RWPE2 (cell line): ENCODE data around the gene AGFG1.
A peak's percentile ranks its signal among the peaks of the same experiment; 100 is the strongest.

Experiments
- ATAC-seq: fragments of 200-7000 bp; cut with Tn5 transposase; 3 replicates; pipeline ENCODE4 v1.9.1; 2021; ENCODE audit warnings: low read depth
- DNase-seq: peaks from one replicate; pipeline ENCODE4 v3.0.0-alpha.2; 2020; ENCODE audit warnings: low spot score
- H3K27ac ChIP-seq: fragments of 450-650 bp; 2 replicates; pipeline ENCODE4 v1.5.1; 2017; ENCODE audit warnings: mild to moderate bottlenecking; ENCODE audit not compliant: poor library complexity, severe bottlenecking
- H3K27me3 ChIP-seq: fragments of 250-450 bp; sonication (Bioruptor Pico); 2 replicates; pipeline ENCODE4 v1.5.1; 2021; ENCODE audit warnings: mild to moderate bottlenecking, moderate library complexity; ENCODE audit not compliant: insufficient read depth, poor library complexity, severe bottlenecking
- H3K36me3 ChIP-seq: fragments of 250-450 bp; sonication (Bioruptor Pico); 2 replicates; pipeline ENCODE4 v1.5.1; 2020; ENCODE audit warnings: low read depth, mild to moderate bottlenecking, moderate library complexity
- H3K4me1 ChIP-seq: fragments of 250-450 bp; sonication (Bioruptor Pico); 2 replicates; pipeline ENCODE4 v1.5.1; 2021; ENCODE audit warnings: mild to moderate bottlenecking, moderate library complexity; ENCODE audit not compliant: insufficient read depth, poor library complexity, severe bottlenecking
- H3K4me3 ChIP-seq: fragments of 250-450 bp; sonication (Bioruptor Pico); 2 replicates; pipeline ENCODE4 v1.5.1; 2021; ENCODE audit warnings: mild to moderate bottlenecking, moderate library complexity; ENCODE audit not compliant: severe bottlenecking
- H3K9me3 ChIP-seq: fragments of 250-450 bp; sonication (Bioruptor Pico); 2 replicates; pipeline ENCODE4 v1.5.1; 2021; ENCODE audit warnings: mild to moderate bottlenecking, moderate library complexity; ENCODE audit not compliant: severe bottlenecking
- TF ChIP-seq, protein P1 (sequence below): fragments of 450-650 bp; IDR thresholded peaks from one replicate; pipeline ENCODE4 v1.5.1; 2017; ENCODE audit warnings: mild to moderate bottlenecking, moderate library complexity; ENCODE audit not compliant: poor library complexity, severe bottlenecking

AGFG1 gene

DNA sequence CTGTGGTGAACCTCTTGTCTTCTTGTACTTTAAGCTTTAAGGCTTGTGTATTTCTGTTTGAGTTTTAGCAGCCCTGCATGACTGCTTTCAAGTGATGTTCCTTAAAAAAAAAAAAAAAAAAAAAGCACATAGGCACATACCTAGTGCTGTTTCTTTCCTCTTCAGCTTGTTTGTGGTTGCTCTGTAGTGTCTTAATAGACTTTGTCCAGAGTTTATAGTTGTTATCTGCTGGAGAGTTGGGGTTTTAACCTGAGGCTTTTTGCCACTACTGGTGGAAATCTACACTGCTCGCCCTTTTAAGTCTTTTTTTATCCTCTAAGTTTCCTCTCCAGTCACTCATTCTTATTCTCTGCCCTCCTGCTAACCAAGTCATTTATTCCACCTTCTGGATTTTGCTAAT, 34.5 kb downstream of the AGFG1 start:
- no peak overlapping the region for H3K4me3 ChIP-seq
- TF ChIP-seq, protein P1, sequence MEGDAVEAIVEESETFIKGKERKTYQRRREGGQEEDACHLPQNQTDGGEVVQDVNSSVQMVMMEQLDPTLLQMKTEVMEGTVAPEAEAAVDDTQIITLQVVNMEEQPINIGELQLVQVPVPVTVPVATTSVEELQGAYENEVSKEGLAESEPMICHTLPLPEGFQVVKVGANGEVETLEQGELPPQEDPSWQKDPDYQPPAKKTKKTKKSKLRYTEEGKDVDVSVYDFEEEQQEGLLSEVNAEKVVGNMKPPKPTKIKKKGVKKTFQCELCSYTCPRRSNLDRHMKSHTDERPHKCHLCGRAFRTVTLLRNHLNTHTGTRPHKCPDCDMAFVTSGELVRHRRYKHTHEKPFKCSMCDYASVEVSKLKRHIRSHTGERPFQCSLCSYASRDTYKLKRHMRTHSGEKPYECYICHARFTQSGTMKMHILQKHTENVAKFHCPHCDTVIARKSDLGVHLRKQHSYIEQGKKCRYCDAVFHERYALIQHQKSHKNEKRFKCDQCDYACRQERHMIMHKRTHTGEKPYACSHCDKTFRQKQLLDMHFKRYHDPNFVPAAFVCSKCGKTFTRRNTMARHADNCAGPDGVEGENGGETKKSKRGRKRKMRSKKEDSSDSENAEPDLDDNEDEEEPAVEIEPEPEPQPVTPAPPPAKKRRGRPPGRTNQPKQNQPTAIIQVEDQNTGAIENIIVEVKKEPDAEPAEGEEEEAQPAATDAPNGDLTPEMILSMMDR: no peak
- peaks cover 42% of the 10 kb centered on the region for H3K4me1 ChIP-seq
- H3K27me3 ChIP-seq: no peaks in the 10 kb centered on the region
- DNase-seq (no peak), ATAC-seq (no peak)
- no peaks in the 10 kb centered on the region for H3K9me3 ChIP-seq
- no peak overlapping the region for H3K27ac ChIP-seq
- H3K36me3 ChIP-seq: no peaks in the 10 kb centered on the region; the same call in 1 of the 2 replicates

DNA sequence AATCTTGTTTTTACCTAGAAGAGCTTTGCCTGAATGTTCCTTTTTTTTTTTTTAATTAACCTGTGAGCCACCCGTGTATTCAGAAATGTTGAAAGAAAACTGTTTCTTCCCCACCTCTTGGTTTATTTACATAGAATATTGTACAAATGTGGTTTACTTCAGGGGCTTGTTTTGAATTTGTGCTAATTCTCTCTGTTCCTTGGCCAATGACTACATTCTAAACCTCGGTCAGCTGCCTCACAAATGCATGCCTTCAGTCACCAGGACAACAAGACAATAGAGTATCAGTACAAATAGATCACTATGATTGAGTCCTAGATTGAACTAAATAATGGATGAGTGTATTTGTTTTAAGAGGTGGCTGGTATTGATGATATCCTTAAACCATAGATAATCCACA, 36.0 kb downstream of the AGFG1 start:
- no peak for DNase-seq
- no peak for ATAC-seq
- Histone ChIP-seq H3K27ac (no peak overlapping the region), H3K9me3 (no peaks in the 10 kb centered on the region), H3K4me3 (no peak overlapping the region), H3K4me1 (peaks cover 35% of the 10 kb centered on the region), H3K27me3 (no peaks in the 10 kb centered on the region), H3K36me3 (no peaks in the 10 kb centered on the region; the same call in 1 of the 2 replicates)
- TF ChIP-seq, protein P1: no peak

DNA sequence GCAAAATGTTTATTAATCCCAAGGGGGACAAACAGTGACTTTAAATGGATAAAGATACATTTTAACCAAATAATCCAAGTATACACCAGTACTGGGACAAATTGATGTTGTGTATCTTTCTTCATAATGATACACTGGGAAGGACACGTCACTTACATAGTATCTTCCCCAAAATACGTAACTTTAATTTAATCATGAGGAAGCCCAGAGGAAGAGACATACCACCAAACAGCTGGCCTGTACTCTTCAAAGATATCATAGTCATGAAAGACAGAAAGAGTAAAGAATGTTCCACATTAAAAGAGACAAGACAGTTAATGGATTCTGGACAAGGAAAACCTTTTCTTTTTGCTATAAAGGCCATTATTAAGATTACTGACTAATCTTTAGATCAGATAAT, 37.1 kb downstream of the AGFG1 start:
- H3K4me3 ChIP-seq: no peak overlapping the region
- H3K4me1 ChIP-seq: peaks cover 27% of the 10 kb centered on the region
- TF ChIP-seq, protein P1: no peak
- no peaks in the 10 kb centered on the region for H3K27me3 ChIP-seq
- ATAC-seq (no peak), DNase-seq (no peak)
- no peaks in the 10 kb centered on the region; the same call in 1 of the 2 replicates for H3K36me3 ChIP-seq
- no peak overlapping the region for H3K27ac ChIP-seq
- H3K9me3 ChIP-seq: no peaks in the 10 kb centered on the region

DNA sequence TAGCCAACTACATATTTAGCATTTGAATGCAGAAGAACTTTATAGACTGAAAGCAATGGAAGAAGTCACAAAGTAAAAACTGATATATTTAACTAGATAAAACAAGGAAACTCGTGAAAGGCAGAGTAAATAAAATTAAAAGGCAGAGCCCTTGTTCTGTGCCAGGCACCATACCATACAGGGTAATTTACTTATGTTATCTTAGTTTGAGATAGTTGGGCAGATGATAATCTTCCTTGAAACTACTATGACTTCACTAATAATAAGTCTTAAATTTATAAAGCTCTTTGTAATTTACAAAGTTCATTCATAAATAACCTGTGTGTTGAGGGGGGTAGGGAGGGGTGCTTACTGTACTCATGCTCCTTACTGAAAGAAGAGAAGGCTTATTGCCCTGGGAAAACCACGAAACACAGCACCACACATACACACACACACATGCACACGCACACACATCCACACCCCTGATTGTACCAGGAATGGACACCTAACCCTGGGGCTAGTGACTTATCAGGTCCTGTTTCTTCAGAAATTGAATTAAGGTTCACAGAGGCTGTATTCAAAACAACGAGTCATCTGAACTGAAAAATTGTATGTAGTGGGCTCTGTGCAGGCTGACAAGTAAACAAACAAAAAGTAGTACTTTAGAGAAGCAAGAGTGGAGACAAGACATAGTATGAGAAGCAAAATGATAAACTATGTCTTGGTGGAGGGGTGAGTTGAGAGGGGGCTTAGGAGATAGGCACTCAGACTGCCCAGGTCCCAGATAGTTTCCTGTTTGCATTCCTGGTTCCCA, 38.1 kb downstream of the AGFG1 start:
- no peak for DNase-seq

More for the DNA sequence above, 38.1 kb downstream of the AGFG1 start:
- Histone ChIP-seq H3K27ac (peak overlapping the region; percentile 9), H3K4me1 (peaks cover 27% of the 10 kb centered on the region), H3K27me3 (no peaks in the 10 kb centered on the region), H3K9me3 (no peaks in the 10 kb centered on the region), H3K36me3 (no peaks in the 10 kb centered on the region; the same call in 1 of the 2 replicates), H3K4me3 (no peak overlapping the region)
- ATAC-seq: peak; percentile 80
- TF ChIP-seq, protein P1: no peak
